Heart right ventricle (tissue), 16 donors: ENCODE results near the gene CCDC190. TPM values are rescaled to one million over a fixed set of nuclear protein-coding genes. Genes with fewer than 3 reads are reported as not detected.

Source experiments
- ATAC-seq, 8 donors: fragments of 200-7000 bp; cut with Tn5 transposase; one replicate each; pipeline ENCODE4 v1.9.1; 2020; ENCODE audit warnings: mild to moderate bottlenecking in 8 of 8, moderate library complexity in 8 of 8, moderate number of reproducible peaks in 1 of 8
- DNase-seq, 2 donors: peaks; one replicate each; pipeline ENCODE4 v3.0.0-alpha.2; 2020
- H3K27ac ChIP-seq, 10 donors: fragments of 200-600 bp; sonication (generic) in 2 of 10; one replicate each; pipeline versions ENCODE4 v1.5.0 to v1.8.0; 2020 to 2022; ENCODE audit warnings: mild to moderate bottlenecking in 3 of 10
- H3K27me3 ChIP-seq, 7 donors: fragments of 200-600 bp; one replicate each; pipeline ENCODE4 v1.8.0; 2021 to 2022; ENCODE audit warnings: mild to moderate bottlenecking in 2 of 7
- H3K36me3 ChIP-seq, 9 donors: fragments of 200-600 bp; sonication (generic) in 1 of 9; one replicate each; pipeline versions ENCODE4 v1.5.0 to v1.8.0; 2020 to 2022; ENCODE audit warnings: mild to moderate bottlenecking in 2 of 9
- H3K4me1 ChIP-seq, 9 donors: fragments of 200-600 bp; sonication (generic) in 1 of 9; one replicate each; pipeline versions ENCODE4 v1.5.0 to v1.8.0; 2020 to 2022; ENCODE audit warnings: mild to moderate bottlenecking in 4 of 9
- H3K4me3 ChIP-seq, 10 donors: fragments of 200-600 bp; sonication (generic) in 2 of 10; one replicate each; pipeline versions ENCODE4 v1.5.0 to v1.8.0; 2020 to 2022; ENCODE audit warnings: mild to moderate bottlenecking in 7 of 10, moderate library complexity in 2 of 10
- H3K9me3 ChIP-seq, 11 donors: fragments of 200-600 bp in 10 of 11; sonication (generic) in 2 of 11; one replicate each; pipeline versions ENCODE4 v1.5.0 to v1.8.0; 2013 to 2022; ENCODE audit warnings: mild to moderate bottlenecking in 2 of 11, control low read depth in 1 of 11, moderate library complexity in 1 of 11
- WGBS, 2 donors: extraction: QIAGEN DNeasy Blood & Tissue Kit; methylation state at CpG; one replicate each; pipeline ENCODE4 v1.1.7; 2013; ENCODE audit warnings: inconsistent platforms in 1 of 2; 5-methylcytosine and 5-hydroxymethylcytosine counted together
- intact Hi-C, 10 donors: fragments of 100-400 bp; cut with DNase I; formaldehyde crosslinking; loops; one replicate each; pipeline versions ENCODE4 v1.11.1 to v1.14.2; 2022
- polyA plus RNA-seq, 2 donors: library from polyadenylated mRNA; stranded (reverse); fragments of 200-250 nt; gene quantifications; one replicate each; pipeline ENCODE4 v1.2.3, GENCODE V29; 2013
- total RNA-seq, 10 donors: library from RNA; stranded (reverse); fragmentation: NEBNext Ultra II Directional in 3 of 10; extraction: Animal tissue kit (Norgen Biotek cat#: 25700) in 3 of 10; gene quantifications; one replicate each; pipeline versions ENCODE4 v1.2.1 to v1.2.4, GENCODE V29; 2021 to 2023
- TF ChIP-seq, protein P1 (sequence below), 9 donors: fragments of 200-600 bp; sonication (generic) in 2 of 9; IDR thresholded peaks; one replicate each; pipeline versions ENCODE4 v1.5.0 to v1.8.0; 2021 to 2022; ENCODE audit warnings: antibody characterized with exemption in 9 of 9, mild to moderate bottlenecking in 5 of 9, moderate library complexity in 1 of 9
- donor health status: Arrhythmogenic right ventricular cardiomyopathy.
- donor health status: ischemic (EF 13 %, LVEDD 7.1; RV severe dilation, severe dysfunction).
- donor health status: healthy with polysubstance abuse.
- donor health status: DM: no; HTN: yes; CAD: no.
- donor health status: DM: no; HTN: no; CAD: no.
- donor health status: ischemic (EF 25% LVEDD 6.9; RV normal size, moderate dysfunction).
- donor health status: ischemic (EF 25% LVEDD 5.7; RV mildly dilated, moderate dysfunction).
- donor health status: healthy.
- donor health status: DM: yes; HTN: yes; CAD: no.
- donor health status: Ischemic cardiomyopathy.
- donor health status: ischemic (EF 35%, LVEDD 5.7; RV mildly dilated, moderate dysfunction).
- donor health status: nonischemic (EF 11% LVEDD 7.7; RV severe dilation, severe dysfunction).
- donor health status: DM: yes; HTN: yes; CAD: no.
- donor health status: PGD.
- donor health status: ischemic (EF 29% LVEDD 5.4; RV normal size, mild dysfunction).
- donor health status: nonischemic (EF 23%, LVEDD 6.1; RV moderate dilation, normal function).

CCDC190 gene
- total and polyA plus RNA-seq, 12 donors, result 0.07 to 1.2 (median 0.30) TPM

DNA sequence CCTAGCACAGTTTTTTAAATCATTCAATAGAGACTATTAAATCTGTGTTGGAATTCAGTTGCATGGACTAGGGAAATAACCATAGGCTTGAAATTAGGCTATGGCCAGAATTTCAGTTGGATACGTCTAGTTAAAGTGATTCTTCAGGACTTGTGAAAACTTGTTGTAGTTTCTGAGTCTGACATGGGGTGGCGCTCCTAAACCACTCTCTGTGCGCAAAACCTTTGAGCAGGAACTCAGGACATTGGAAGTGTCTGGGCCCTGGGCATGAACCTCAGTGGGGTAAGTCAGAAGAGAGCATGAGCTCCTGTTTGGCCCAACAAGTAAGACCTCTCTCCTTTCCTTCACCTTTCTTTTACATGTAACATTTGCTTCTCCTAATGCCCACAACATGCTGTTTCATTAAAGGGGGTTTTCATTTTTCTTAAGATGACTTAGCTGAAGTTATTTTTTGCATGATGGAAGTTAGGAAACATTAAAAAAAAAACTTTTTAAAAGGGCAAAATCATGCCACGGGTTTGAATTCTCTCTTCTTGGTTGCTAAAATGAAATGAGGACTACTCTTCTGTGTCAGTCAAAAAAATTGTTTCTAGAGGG lies 17.1 kb upstream of the CCDC190 start:
- Histone ChIP-seq H3K9me3 (no peaks in the 10 kb centered on the region), H3K4me3 (no peak overlapping the region), H3K36me3 (no peaks in the 10 kb centered on the region), H3K27me3 (peaks cover 0 to 10% (median 0%) of the 10 kb centered on the region in 7 donors), H3K4me1 (no peaks in the 10 kb centered on the region), H3K27ac (no peak overlapping the region)
- DNase-seq (peak; percentile 22 to 58), ATAC-seq (peak; percentile 52 to 71 (median 68))
- WGBS, 2 donors, result 20 to 30% methylated on average over 4 of the region's 4 CpGs
- TF ChIP-seq, protein P1, sequence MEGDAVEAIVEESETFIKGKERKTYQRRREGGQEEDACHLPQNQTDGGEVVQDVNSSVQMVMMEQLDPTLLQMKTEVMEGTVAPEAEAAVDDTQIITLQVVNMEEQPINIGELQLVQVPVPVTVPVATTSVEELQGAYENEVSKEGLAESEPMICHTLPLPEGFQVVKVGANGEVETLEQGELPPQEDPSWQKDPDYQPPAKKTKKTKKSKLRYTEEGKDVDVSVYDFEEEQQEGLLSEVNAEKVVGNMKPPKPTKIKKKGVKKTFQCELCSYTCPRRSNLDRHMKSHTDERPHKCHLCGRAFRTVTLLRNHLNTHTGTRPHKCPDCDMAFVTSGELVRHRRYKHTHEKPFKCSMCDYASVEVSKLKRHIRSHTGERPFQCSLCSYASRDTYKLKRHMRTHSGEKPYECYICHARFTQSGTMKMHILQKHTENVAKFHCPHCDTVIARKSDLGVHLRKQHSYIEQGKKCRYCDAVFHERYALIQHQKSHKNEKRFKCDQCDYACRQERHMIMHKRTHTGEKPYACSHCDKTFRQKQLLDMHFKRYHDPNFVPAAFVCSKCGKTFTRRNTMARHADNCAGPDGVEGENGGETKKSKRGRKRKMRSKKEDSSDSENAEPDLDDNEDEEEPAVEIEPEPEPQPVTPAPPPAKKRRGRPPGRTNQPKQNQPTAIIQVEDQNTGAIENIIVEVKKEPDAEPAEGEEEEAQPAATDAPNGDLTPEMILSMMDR (IDR thresholded peaks at IDR 0.05), result peak; percentile 50 to 79 (median 74)
- intact Hi-C loops, result loop anchor here (1.0 to 10.0 kb wide), 12 partner anchors 187 to 439 kb away; partner anchors contain the start of gene RGS4 (in 8 of the 10)

DNA sequence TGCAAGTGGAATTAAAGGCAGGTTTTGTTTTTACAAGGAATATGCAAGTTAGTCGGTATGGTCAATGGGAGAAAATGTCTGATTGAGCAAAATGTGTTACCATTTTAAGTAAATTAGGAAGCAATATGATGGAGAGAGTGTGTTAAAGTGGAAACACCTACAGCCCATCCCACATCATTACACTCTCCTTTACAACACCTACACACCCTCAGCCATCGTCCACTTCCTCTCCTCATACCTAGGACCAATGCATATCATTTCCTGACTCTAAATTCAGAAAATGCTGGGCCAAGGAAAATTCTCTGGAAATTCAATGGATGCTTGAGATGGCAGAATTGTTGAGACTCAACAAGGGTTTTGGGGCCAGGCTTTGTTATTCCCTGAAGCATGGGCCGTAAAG lies 16.4 kb upstream of the CCDC190 start:
- no peak for ATAC-seq
- Histone ChIP-seq H3K36me3 (no peaks in the 10 kb centered on the region), H3K27me3 (peaks cover 0 to 10% (median 0%) of the 10 kb centered on the region in 7 donors), H3K4me1 (no peaks in the 10 kb centered on the region), H3K27ac (no peak overlapping the region), H3K4me3 (no peak overlapping the region), H3K9me3 (peaks cover 0 to 4% (median 0%) of the 10 kb centered on the region in 11 donors)
- intact Hi-C loops, result loop anchor here in 9 of 10 donors (2.0 to 10.0 kb wide), 7 partner anchors 187 to 440 kb away; partner anchors contain the start of gene RGS4 (in 5 of the 9)
- TF ChIP-seq, protein P1 (IDR thresholded peaks at IDR 0.05), result no peak
- 87 to 94% methylated on average over 3 of the region's 3 CpGs for WGBS, 2 donors
- DNase-seq, result no peak

DNA sequence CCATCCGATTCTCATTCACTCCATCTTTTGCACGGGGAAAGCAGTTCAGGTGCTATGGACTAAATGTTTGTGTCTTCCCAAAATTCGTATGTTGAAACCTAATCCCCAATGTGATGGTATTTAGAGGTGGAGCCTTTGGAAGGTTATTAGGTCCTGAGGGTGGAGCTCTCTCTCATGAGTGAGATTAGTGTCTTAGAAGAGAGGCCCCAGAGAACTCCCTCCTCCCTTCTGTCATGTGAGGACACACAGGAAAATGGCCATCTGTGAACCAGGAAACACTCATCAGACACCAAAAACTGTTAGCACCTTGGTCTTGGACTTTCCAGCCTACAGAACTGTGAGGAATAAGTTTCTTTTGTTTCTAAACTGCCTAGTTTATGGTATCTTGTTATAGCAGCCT lies 15.8 kb upstream of the CCDC190 start:
- H3K36me3 ChIP-seq, result no peaks in the 10 kb centered on the region
- no peak overlapping the region for H3K27ac ChIP-seq
- no peaks in the 10 kb centered on the region for H3K4me1 ChIP-seq
- intact Hi-C loops, result loop anchor here in 9 of 10 donors (2.0 to 10.0 kb wide), 7 partner anchors 188 to 441 kb away; partner anchors contain the start of gene RGS4 (in 5 of the 9)
- peaks cover 0 to 10% (median 0%) of the 10 kb centered on the region in 7 donors for H3K27me3 ChIP-seq
- H3K4me3 ChIP-seq, result no peak overlapping the region
- 49 to 62% methylated on average over 3 of the region's 3 CpGs for WGBS, 2 donors
- DNase-seq (no peak), ATAC-seq (no peak)
- peaks cover 0 to 11% (median 0%) of the 10 kb centered on the region in 11 donors for H3K9me3 ChIP-seq
- TF ChIP-seq, protein P1 (IDR thresholded peaks at IDR 0.05), result no peak

DNA sequence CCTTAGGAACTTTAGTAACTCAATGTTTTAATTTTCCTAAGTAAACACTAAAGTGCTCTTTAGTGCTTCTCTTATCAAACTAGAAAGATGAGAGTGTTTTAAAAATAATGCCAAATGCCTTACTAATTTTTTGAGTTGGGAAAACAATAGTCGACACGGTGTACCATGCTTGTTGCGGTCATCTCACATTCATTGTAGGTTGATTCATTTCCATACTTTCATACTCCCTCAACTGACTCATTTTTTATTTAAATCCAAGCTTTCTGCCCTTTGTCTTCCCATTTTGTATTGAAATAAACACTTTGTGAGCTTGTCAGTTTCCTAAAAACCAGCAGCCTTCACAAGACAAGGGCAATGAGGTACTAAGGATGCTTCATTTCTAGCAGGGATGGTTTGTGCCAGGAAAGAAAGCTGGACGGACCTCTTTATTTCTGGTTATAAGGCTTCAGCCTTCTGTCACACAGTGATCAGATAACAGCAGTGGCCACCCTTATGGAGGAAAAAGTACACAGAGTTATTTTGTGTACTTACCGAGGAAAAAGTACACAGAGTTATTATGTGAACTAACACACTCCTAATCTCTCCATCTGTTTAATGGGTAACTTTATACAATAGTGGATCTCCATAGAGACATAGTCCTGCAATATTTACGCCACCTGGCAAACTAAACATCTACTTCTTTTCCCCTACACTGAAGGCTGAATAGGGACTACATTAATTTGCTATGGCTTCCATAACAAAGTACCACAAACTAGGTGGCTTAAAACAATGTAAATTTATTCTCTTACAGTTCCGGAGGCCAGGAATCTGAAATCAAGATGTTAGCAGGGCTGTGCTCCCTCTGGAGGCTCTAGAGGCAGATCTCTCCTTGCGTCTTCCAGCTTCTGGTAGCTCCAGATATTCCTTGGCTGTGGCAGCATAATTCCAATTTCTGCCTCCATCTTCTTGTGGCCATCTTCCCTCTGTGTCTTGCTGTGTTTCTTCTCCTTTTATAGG lies 13.0 kb upstream of the CCDC190 start:
- no peak overlapping the region for H3K27ac ChIP-seq
- H3K27me3 ChIP-seq, result peaks cover 0 to 10% (median 0%) of the 10 kb centered on the region in 7 donors
- intact Hi-C loops, result loop anchor here in 2 of 10 donors (10.0 kb wide), 1 partner anchor 191 kb away; the partner anchor contains the start of gene RGS4 (in 2 of the 2)
- 75 to 77% methylated on average over 8 of the region's 8 CpGs for WGBS, 2 donors
- no peak overlapping the region for H3K4me3 ChIP-seq
- H3K9me3 ChIP-seq, result peaks cover 0 to 31% (median 4%) of the 10 kb centered on the region in 11 donors
- TF ChIP-seq, protein P1 (IDR thresholded peaks at IDR 0.05), result peak in 1 of 9 donors; percentile 9
- no peaks in the 10 kb centered on the region for H3K4me1 ChIP-seq
- ATAC-seq (no peak), DNase-seq (no peak)
- H3K36me3 ChIP-seq, result no peaks in the 10 kb centered on the region
